DLD1 (cell line): ENCODE measurements around the gene AP2B1.

Experiments
- in situ Hi-C: cut with HindIII; loops from 2 replicates; pipeline ENCODE4 v1.10.0; 2017; ENCODE audit warnings: low sequenced_read_pairs

AP2B1 gene

DNA sequence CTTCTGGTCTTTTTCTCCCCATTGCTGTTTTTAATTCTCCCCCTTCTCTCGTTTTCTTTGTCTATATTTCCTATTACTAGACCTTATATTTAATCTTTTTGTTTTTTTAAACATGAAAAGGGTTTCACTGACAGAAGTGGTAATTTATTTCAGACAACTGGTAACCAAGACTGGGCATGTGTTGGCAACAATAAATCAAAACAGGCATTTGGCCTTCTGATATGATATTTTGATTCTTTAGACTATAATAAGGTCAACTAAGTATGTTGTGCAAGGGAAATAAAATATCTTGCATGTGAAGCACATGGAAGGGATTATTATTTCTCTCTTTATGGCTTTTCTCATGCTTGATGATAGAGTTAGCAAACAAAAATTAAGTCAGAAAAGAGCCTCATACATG is 34.6 kb downstream of the AP2B1 start:
- in situ Hi-C loops, result no loop called here

GRCh38 chr17:35627417-35627816 is 40.3 kb downstream of the AP2B1 start:
- in situ Hi-C loops, result no loop called here

DNA sequence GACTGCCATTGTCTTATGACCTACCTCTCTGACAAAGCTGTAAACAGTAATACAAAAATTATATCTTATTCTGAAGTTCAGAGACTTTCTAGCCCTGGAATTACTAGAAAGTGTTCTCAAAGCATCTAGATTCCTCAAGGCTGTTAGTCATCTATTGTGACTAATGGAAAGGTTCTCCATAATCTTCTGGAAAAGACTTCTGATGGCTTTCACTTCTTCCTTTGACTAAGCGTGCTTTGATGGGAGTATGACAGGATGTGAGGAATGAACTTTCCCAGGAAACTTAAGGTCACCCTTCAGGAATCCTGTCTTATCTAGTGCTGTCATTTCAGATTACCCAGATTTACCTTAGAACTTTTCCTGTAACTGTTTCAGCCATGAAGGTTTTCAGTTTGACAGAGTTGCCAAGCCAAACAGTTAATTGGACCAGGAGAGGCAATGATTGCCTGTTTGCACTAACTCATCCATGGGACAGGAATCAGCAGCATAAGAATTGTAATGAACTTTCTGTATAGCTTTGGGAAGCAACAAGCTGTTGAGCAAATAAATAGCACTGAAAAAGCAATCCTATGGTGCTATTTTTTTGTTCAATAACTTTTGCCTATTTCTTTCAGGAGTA is 43.5 kb downstream of the AP2B1 start:
- in situ Hi-C loops, result no loop called here

DNA sequence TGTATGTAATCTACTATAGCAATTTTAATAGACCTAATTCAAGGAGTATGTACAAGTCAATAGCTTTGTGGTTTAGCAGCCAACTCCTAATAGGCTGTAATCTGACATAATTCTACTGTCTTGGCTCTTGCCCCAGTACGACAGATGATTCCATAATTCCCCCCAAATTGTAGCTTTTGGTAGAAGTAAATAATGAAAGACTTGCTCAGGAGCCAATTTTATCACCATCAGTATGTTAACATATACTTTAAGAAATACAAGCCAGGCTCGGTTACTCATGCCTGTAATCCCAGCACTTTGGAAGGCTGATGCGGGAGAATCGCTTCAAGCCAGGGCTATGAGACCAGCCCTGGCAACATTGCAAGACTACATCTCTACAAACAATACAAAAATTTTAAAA is 53.9 kb downstream of the AP2B1 start:
- in situ Hi-C loops, result no loop called here

DNA sequence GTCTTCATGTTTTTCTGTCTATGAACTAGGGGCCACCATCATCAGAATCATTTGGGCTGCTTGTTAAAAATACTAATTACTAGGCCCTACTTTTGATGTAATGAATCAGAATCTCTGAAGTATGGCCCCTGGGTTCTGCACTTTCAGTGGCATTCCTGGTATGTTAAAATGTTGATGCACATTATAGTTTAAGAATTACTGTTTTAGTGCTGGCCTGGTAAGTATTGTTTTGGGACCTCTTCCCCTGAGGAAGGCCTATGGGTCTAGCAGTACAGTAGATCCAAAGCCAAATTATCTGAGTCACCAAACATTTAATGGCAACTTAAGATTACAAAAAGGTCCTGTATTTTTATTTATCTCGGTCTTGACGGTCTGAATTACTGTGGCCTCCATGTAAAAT is 58.8 kb downstream of the AP2B1 start:
- in situ Hi-C loops, result no loop called here

DNA sequence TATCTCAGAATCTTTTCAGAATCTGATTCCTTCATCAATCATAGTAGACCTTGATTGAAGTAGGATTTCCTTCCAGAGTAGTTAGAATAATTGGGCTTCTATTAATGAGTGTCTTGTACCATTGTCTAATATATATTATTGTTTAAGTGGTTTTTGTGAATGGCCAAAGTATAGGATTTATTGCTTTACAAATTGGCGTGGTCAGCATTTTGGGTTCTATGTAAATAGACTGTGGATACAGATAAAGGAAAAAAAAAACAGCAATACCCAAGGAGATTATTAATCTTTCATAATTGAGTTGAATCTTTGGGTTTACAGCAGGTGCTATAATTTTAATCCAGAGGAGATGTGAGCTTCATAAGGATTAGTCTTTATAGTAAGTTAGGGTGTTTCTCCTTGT is 64.3 kb downstream of the AP2B1 start:
- in situ Hi-C loops, result no loop called here

- in situ Hi-C loops, result no loop called here
These were observed 66.7 kb downstream of the AP2B1 start for GRCh38 chr17:35653619-35654361.

GRCh38 chr17:35655303-35655702 is 68.2 kb downstream of the AP2B1 start:
- in situ Hi-C loops, result no loop called here

- in situ Hi-C loops, result no loop called here
These were observed 73.8 kb downstream of the AP2B1 start for GRCh38 chr17:35660902-35661301.

DNA sequence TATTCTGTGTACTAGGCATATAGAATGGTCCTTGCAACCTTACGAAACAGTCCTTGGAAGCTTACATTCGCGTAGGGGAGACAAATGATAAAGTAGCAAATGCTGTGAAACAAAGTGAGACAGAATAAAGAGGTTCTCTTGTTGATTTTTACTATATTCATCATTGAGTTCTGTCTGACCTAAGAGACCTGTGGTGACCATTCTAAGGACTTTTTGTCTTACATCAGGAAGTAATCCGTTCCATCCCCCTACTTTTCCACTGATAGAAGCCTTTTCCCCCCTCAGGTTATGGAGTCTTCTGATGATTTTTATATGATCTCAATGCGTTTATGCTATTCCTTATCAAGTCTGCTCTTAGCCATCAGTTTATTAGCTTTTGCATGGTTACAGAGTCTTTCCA is 77.6 kb downstream of the AP2B1 start:
- in situ Hi-C loops, result no loop called here

DNA sequence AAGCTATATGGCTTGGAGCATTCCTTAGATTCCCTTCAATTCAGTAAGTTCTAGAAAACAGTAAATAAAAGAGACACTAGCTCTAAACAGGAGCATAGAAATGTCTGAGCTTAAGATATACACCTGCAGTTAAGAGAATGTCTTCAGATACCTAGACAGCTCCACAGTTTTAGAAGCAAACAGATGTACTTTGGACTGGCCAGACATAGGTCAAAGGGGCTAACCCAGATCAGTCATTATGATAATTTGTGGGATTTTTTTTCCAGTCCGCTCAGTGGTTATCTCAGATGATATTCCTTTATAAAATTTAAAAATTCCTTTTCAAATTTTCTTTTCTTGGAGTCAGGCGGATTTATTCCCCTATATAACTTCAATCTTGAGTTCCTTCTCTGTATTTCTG is 78.5 kb downstream of the AP2B1 start:
- in situ Hi-C loops, result no loop called here

- in situ Hi-C loops, result no loop called here
These were observed 78.9 kb downstream of the AP2B1 start for GRCh38 chr17:35666070-35666469.

GRCh38 chr17:35666967-35667532 is 79.9 kb downstream of the AP2B1 start:
- in situ Hi-C loops, result no loop called here

GRCh38 chr17:35668802-35669201 is 81.7 kb downstream of the AP2B1 start:
- in situ Hi-C loops, result no loop called here

DNA sequence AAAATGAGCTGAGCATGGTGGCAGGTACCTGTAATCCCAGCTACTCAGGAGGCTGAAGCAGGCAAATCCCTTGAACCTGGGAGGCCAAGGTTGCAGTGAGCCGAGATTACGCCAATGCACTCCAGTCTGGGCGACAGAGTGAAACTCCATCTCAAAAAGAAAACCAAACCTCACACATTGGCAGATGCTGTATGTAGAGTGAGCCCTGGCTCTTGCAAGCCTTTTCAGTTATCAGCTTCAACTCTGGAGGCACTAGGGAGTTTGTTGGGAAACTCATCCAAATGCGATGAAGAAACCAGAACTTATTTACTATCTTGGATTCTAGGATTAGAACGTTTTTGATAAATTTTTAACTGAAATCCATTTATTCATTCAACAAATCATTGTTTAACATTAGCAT is 87.4 kb downstream of the AP2B1 start:
- in situ Hi-C loops, result no loop called here

DNA sequence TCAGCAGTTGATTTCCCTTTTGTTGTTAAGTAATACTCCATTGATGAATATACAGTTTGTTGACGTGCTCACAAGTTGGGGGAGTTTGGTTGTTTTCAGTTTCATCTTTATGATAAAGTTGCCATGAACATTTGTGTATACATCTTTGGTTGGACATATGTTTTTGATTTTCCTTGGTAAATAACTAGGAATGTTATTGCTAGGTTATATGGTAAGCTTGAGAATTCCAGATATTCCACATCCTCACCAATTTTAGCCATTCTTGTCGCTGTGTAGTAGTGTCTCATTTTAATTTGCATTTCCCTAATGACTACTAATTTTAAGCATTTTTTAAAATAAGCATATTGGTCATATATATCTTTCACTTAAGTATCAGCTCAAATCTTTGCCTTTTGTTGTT is 89.3 kb downstream of the AP2B1 start:
- in situ Hi-C loops, result no loop called here

DNA sequence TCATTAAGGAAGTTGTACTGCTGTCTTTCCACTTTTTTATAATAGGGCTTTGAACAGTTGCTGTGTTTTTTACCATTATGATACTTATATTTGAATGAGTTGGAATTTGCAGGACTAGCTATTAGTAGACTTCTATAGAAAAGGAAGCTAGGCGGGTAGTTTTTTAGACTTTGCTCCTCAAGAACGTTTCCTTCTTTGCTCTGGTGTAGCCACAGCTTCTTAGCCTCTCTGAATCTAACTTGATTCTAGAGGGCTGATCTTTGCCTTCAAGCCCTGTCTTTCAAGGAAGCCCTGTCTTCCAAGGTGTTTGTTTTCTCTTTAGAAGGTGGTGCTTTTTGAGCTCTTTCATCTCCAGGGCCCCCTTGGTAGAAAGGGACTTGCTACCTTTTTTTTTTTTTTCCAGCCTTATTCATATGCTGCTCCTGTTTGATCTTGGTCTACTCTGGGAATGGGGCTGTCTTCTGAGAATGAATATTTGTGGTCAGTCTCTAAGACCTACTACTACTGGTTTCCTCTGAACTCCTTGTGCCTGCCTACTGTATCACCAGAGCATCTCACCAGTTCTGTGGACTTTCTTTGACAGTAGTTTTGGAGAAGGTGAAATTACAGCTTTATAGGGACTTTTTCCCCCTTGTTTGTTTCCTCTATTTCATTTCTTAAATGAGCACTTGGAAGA is 92.0 kb downstream of the AP2B1 start:
- in situ Hi-C loops, result no loop called here

DNA sequence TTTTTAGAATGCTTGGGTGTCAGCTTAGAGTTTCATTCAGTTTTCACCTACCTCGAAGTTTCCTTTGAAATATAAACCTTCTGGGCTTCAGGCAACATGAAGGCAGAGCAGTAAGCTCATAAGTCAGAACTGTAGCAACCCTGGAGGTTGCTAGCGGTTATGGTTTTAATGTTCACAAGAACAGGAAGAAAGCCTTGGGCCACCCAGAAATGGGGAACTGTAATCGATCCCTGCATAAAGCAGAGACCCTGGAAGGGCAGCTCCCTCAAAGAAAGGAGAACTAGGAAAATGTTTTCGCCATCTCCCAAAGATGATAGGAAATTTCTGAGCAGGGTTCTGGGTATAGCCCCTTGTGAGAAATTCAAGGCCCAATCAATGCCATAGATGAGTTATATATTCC is 96.5 kb downstream of the AP2B1 start:
- in situ Hi-C loops, result no loop called here

GRCh38 chr17:35684055-35684802 is 97.1 kb downstream of the AP2B1 start:
- in situ Hi-C loops, result no loop called here

DNA sequence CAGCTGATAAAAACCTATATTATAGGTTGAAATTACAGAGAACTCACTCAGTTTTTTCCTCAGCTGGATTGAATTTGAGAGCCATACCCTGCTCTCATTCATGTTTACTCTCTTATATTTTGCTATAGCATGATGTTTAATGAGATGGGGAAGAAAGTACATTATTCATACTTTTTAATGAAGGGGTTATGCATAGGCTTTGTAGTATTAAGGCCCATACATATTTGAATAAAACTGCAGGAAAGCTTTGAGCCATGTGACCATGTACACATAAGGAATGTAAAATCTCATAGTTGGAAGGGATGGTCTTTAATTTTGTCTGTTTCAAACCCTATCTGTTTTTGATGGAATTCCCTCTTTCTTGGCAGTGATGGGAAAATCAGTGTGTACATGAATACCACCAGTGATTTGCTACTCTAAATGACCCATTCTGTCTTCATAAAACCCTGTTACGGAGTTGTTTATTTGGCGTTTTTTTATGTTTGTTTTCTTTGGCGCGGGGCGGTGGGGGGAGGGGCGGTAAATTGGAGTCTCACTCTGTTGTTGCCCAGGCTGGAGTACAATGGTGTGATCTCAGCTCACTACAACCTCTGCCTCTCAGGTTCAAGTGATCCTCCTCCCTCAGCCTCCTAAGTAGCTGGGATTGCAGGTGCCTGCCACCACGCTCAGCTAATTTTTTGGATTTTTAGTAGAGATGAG is 105.5 kb downstream of the AP2B1 start:
- in situ Hi-C loops, result no loop called here

DNA sequence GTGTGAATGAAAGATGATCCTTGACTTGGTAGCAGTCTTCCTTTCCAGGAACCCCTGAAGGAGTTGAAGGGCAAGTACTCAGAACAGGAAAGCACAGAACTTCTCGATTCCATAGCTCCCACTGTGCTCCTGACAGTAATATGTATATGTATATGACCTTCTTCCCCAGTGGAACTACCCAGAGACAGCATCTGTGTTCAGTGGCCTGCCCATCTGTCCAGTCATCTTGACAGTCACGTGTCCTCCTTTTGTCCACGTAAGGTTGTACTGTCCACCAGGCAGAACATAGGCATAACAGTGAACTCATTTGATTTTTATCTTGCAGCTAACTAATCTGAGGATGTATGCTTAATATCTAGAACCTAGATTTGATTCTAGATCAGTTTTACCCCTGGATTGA is 106.5 kb downstream of the AP2B1 start:
- in situ Hi-C loops, result no loop called here
